Adrenal gland (tissue), 5 donors: ENCODE data around the gene COL8A2.

ENCODE experiments used
- CTCF ChIP-seq, 6 experiments: fragments of 450-650 bp in 4 of 6; fragments of 200-600 bp in 2 of 6; sonication (generic) in 1 of 6; IDR thresholded peaks; 1 replicate in 5 of 6; 2 replicates in 1 of 6; pipeline versions ENCODE4 v1.5.1 to v1.8.0; 2016 to 2021; ENCODE audit warnings: antibody characterized with exemption in 6 of 6, mild to moderate bottlenecking in 2 of 6, moderate library complexity in 1 of 6
- POLR2A ChIP-seq, 2 donors: fragments of 450-650 bp; IDR thresholded peaks; one replicate each; pipeline ENCODE4 v1.6.1; 2017; ENCODE audit warnings: antibody characterized with exemption in 2 of 2, mild to moderate bottlenecking in 2 of 2, moderate library complexity in 1 of 2
- donor health status: DM: no; HTN: no; CAD: no.

- TF ChIP-seq CTCF (IDR thresholded peaks at IDR 0.05) (no peak), POLR2A (IDR thresholded peaks at IDR 0.05) (no peak)
These were observed 41.8 kb downstream of the COL8A2 start for GRCh38 chr1:36083219-36083618.
